IgD-negative memory B cell (primary cell): Measurements from ENCODE around the gene GAA. TPM values are rescaled to one million over a fixed set of nuclear protein-coding genes. Genes with fewer than 3 reads are reported as not detected.

Source experiments
- H3K27ac Mint-ChIP-seq, 3 donors: one replicate each; pipeline ENCODE4 v1.8.0; 2020 to 2022; ENCODE audit warnings: mild to moderate bottlenecking in 3 of 3, mixed read lengths in 3 of 3, moderate library complexity in 1 of 3
- H3K27me3 Mint-ChIP-seq: one replicate; pipeline ENCODE4 v1.8.0; 2021; ENCODE audit warnings: mixed read lengths
- H3K36me3 Mint-ChIP-seq: one replicate; pipeline ENCODE4 v1.8.0; 2020; ENCODE audit warnings: mild to moderate bottlenecking, mixed read lengths
- H3K4me1 Mint-ChIP-seq, 3 donors: one replicate each; pipeline ENCODE4 v1.8.0; 2020 to 2022; ENCODE audit warnings: mixed read lengths in 3 of 3, mild to moderate bottlenecking in 1 of 3
- H3K4me3 Mint-ChIP-seq, 4 donors: one replicate each; pipeline ENCODE4 v1.8.0; 2020 to 2022; ENCODE audit warnings: mild to moderate bottlenecking in 4 of 4, mixed read lengths in 4 of 4, moderate library complexity in 3 of 4
- H3K9me3 Mint-ChIP-seq, 3 donors: one replicate each; pipeline ENCODE4 v1.8.0; 2020 to 2021; ENCODE audit warnings: mixed read lengths in 3 of 3, mild to moderate bottlenecking in 1 of 3
- polyA plus RNA-seq: library from polyadenylated mRNA; unstranded; fragments of 300-500 nt; fragmentation: Illumina TruSeq; gene quantifications from one replicate; pipeline ENCODE4 v1.2.3, GENCODE V29; 2021

Gene GAA
- polyA plus RNA-seq, 1 donor from 2014 or later: 11.3 TPM

DNA sequence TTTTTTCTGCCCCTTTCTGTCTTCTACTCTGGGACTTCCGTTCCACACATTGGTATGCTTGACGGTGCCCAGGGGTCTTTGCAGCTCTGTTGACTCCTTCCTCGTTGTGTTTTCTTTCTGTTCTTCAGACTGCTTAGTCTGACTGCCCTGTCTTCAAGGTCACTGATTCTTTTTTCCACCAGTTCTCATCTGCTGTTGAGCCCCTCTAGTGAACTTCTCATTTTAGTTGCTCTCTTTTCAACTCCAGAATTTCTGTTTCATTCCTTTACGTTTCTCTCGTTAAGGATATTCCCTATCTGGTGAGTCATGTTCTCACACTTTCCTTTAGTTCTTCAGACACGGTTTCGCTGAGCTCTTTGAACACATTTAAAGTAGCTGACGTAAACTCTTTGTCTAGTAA is 13.8 kb downstream of the GAA start:
- peaks cover 0 to 3% (median 0%) of the 10 kb centered on the region in 3 donors for H3K4me1 Mint-ChIP-seq
- peaks cover 3% of the 10 kb centered on the region for H3K36me3 Mint-ChIP-seq
- H3K9me3 Mint-ChIP-seq: peaks cover 2 to 8% (median 2%) of the 10 kb centered on the region in 3 donors
- H3K4me3 Mint-ChIP-seq: no peak overlapping the region
- no peak overlapping the region for H3K27ac Mint-ChIP-seq
- H3K27me3 Mint-ChIP-seq: no peaks in the 10 kb centered on the region

DNA sequence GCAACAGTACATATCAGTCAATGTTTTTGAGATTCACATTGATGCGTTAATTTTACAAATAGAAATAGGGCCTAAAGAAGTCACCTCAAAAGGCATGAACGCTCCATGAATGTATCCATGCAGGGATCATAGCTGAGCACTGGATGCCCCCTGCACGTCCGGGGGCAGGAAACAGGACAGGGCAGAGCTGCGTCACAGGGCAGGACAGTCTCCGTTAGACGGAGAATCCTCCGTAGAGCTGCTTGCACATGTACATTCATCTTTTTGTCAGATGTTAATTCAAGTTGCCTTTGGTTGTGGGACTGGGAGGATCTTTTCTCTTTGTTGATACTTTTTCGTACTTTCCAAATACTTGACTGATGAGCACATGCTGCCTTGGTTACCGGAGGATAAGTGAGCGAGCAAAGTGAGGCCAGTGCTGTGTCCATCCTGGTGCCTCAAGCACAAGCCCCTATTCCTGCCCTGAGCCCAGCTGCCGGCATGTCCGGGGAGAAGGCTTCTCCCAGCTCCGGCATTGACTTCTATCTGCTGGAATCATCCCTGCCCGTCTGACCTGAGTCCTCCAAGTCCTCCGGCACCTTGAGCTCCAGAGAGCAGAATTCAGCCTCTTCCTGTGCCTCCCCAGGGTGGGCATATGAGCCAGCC is 15.0 kb downstream of the GAA start:
- H3K27ac Mint-ChIP-seq: no peak overlapping the region
- peaks cover 0 to 3% (median 0%) of the 10 kb centered on the region in 3 donors for H3K4me1 Mint-ChIP-seq
- peaks cover 2 to 8% (median 2%) of the 10 kb centered on the region in 3 donors for H3K9me3 Mint-ChIP-seq
- peaks cover 3% of the 10 kb centered on the region for H3K36me3 Mint-ChIP-seq
- no peak overlapping the region for H3K4me3 Mint-ChIP-seq
- no peaks in the 10 kb centered on the region for H3K27me3 Mint-ChIP-seq

GRCh38 chr17:80116921-80117380 is 15.6 kb downstream of the GAA start:
- Mint-ChIP-seq H3K27me3 (no peaks in the 10 kb centered on the region), H3K36me3 (peaks cover 3% of the 10 kb centered on the region), H3K9me3 (peaks cover 2 to 8% (median 2%) of the 10 kb centered on the region in 3 donors), H3K4me1 (peaks cover 0 to 3% (median 0%) of the 10 kb centered on the region in 3 donors), H3K27ac (no peak overlapping the region), H3K4me3 (no peak overlapping the region)

GRCh38 chr17:80117491-80118401 is 16.4 kb downstream of the GAA start:
- Mint-ChIP-seq H3K36me3 (peaks cover 3% of the 10 kb centered on the region), H3K4me3 (no peak overlapping the region), H3K27me3 (no peaks in the 10 kb centered on the region), H3K9me3 (peaks cover 2 to 8% (median 2%) of the 10 kb centered on the region in 3 donors), H3K4me1 (peaks cover 0 to 3% (median 0%) of the 10 kb centered on the region in 3 donors), H3K27ac (no peak overlapping the region)

DNA sequence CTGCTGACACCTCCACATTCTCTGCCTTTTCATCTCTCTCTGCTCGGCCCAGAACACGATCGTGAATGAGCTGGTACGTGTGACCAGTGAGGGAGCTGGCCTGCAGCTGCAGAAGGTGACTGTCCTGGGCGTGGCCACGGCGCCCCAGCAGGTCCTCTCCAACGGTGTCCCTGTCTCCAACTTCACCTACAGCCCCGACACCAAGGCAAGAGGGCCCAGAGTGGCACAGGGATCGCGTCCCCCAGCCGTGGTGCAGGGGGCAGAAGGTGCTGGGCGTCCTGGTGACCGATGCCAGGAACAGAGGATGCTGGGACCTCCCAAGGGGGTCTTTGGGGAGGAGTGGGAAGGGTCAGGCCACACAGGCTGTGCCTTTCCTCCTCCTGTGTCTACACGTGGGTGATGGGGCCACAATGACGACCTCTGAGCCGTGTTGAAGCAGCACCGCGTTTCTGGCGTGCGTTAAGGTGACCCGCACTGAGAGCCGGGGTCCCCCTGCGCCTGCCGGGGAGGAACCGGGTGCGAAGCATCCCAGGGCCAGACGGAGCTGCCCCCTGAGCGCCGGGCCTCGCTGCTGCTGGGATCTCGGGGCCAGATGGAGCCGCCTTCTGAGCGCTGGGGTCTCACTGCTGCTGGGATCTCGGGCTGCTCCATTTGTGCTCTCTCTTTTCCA is 17.4 kb downstream of the GAA start:
- peaks cover 0 to 3% (median 0%) of the 10 kb centered on the region in 3 donors for H3K4me1 Mint-ChIP-seq
- no peak overlapping the region for H3K4me3 Mint-ChIP-seq
- no peak overlapping the region for H3K27ac Mint-ChIP-seq
- H3K9me3 Mint-ChIP-seq: peaks cover 2 to 8% (median 2%) of the 10 kb centered on the region in 3 donors
- peaks cover 3% of the 10 kb centered on the region for H3K36me3 Mint-ChIP-seq
- H3K27me3 Mint-ChIP-seq: no peaks in the 10 kb centered on the region

GRCh38 chr17:80119271-80119791 is 17.9 kb downstream of the GAA start:
- no peaks in the 10 kb centered on the region for H3K36me3 Mint-ChIP-seq
- H3K4me1 Mint-ChIP-seq: peaks cover 0 to 3% (median 0%) of the 10 kb centered on the region in 3 donors
- peaks cover 4% of the 10 kb centered on the region for H3K27me3 Mint-ChIP-seq
- no peak overlapping the region for H3K27ac Mint-ChIP-seq
- no peak overlapping the region for H3K4me3 Mint-ChIP-seq
- H3K9me3 Mint-ChIP-seq: peaks cover 2 to 8% (median 2%) of the 10 kb centered on the region in 3 donors

- H3K4me1 Mint-ChIP-seq: no peaks in the 10 kb centered on the region
- H3K9me3 Mint-ChIP-seq: peaks cover under 1 to 6% (median 2%) of the 10 kb centered on the region in 3 donors
- peaks cover 4% of the 10 kb centered on the region for H3K27me3 Mint-ChIP-seq
- H3K36me3 Mint-ChIP-seq: no peaks in the 10 kb centered on the region
- H3K27ac Mint-ChIP-seq: no peak overlapping the region
- no peak overlapping the region for H3K4me3 Mint-ChIP-seq
These were observed 18.5 kb downstream of the GAA start for GRCh38 chr17:80119839-80120238.

- H3K4me1 Mint-ChIP-seq: no peaks in the 10 kb centered on the region
- H3K4me3 Mint-ChIP-seq: no peak overlapping the region
- H3K27ac Mint-ChIP-seq: no peak overlapping the region
- H3K27me3 Mint-ChIP-seq: peaks cover 4% of the 10 kb centered on the region
- no peaks in the 10 kb centered on the region for H3K9me3 Mint-ChIP-seq
- no peaks in the 10 kb centered on the region for H3K36me3 Mint-ChIP-seq
These were observed 20.7 kb downstream of the GAA start for GRCh38 chr17:80122026-80122575.

- Mint-ChIP-seq H3K4me1 (no peaks in the 10 kb centered on the region), H3K4me3 (no peak overlapping the region), H3K36me3 (no peaks in the 10 kb centered on the region), H3K9me3 (no peaks in the 10 kb centered on the region), H3K27me3 (peaks cover 4% of the 10 kb centered on the region), H3K27ac (no peak overlapping the region)
These were observed 21.6 kb downstream of the GAA start for GRCh38 chr17:80122926-80123505.

DNA sequence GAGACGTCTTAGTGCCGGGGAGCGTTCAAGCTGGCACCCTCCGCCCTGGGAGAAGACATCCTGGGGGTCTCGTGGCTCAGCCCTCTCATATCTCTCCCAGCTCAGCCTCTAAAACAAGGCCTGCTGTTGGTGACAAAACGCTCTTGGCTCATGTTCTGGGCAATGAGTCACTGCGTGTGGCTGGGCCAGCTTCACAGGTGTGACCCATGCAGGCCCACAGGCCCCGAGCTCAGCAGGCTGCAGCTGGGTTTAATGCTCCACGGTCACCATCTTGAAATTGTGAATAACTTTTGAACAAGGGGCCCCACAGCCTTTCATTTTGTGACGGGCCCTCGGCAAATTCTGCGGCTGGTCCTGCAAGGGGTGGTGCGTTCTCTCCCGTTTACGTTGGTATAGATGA is 22.4 kb downstream of the GAA start:
- Mint-ChIP-seq H3K36me3 (no peaks in the 10 kb centered on the region), H3K9me3 (no peaks in the 10 kb centered on the region)

GRCh38 chr17:80124351-80124981 is 23.1 kb downstream of the GAA start:
- peaks cover under 1% of the 10 kb centered on the region for H3K36me3 Mint-ChIP-seq
- H3K4me3 Mint-ChIP-seq: no peak overlapping the region
- H3K27me3 Mint-ChIP-seq: peaks cover 4% of the 10 kb centered on the region
- peaks cover 0 to 2% (median 0%) of the 10 kb centered on the region in 3 donors for H3K4me1 Mint-ChIP-seq
- H3K27ac Mint-ChIP-seq: no peak overlapping the region
- H3K9me3 Mint-ChIP-seq: peaks cover 0 to 2% (median 0%) of the 10 kb centered on the region in 3 donors

More for the DNA sequence above, 22.4 kb downstream of the GAA start:
- peaks cover 4% of the 10 kb centered on the region for H3K27me3 Mint-ChIP-seq
- no peaks in the 10 kb centered on the region for H3K4me1 Mint-ChIP-seq
- H3K4me3 Mint-ChIP-seq: no peak overlapping the region
- no peak overlapping the region for H3K27ac Mint-ChIP-seq

GRCh38 chr17:80125656-80126448 is 24.5 kb downstream of the GAA start:
- H3K27ac Mint-ChIP-seq: no peak overlapping the region
- peaks cover 2% of the 10 kb centered on the region for H3K36me3 Mint-ChIP-seq
- H3K4me3 Mint-ChIP-seq: no peak overlapping the region

DNA sequence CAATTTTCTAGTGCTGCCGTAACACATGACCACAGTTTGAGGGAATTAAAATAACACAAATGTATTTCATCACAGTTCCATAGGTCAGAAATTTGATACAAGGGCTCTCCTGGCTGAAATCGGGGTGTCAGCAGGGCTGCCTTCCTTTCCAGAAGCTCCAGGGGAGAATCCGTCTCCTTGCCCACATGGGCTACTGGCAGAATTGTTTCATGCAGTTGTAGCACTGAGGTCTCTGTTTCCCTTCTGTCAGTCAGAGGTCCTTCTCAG is 25.0 kb downstream of the GAA start:
- H3K9me3 Mint-ChIP-seq: peaks cover 0 to 2% (median 0%) of the 10 kb centered on the region in 3 donors
- H3K4me3 Mint-ChIP-seq: no peak overlapping the region
- peaks cover 2% of the 10 kb centered on the region for H3K36me3 Mint-ChIP-seq
- H3K4me1 Mint-ChIP-seq: peaks cover 0 to 2% (median 0%) of the 10 kb centered on the region in 3 donors
- H3K27me3 Mint-ChIP-seq: peaks cover 4% of the 10 kb centered on the region
- no peak overlapping the region for H3K27ac Mint-ChIP-seq

More at GRCh38 chr17:80125656-80126448, 24.5 kb downstream of the GAA start:
- peaks cover 0 to 2% (median 0%) of the 10 kb centered on the region in 3 donors for H3K4me1 Mint-ChIP-seq
- H3K27me3 Mint-ChIP-seq: peaks cover 4% of the 10 kb centered on the region
- H3K9me3 Mint-ChIP-seq: peaks cover 0 to 2% (median 0%) of the 10 kb centered on the region in 3 donors
